EH (cell line): Measurements from ENCODE around the gene CBY3.
"Not testable (repeated sequence)": the region's sequence is repeated elsewhere in the genome, so short reads cannot be mapped to it uniquely, and the experiment has no call there.

Experiments
- DNase-seq: peaks from one replicate; pipeline ENCODE4 v3.0.0-alpha.2; 2015; ENCODE audit warnings: low read depth

The CBY3 gene

GRCh38 chr5:179668391-179668790 lies 12.4 kb downstream of the CBY3 start:
- peak; percentile 73 for DNase-seq

- not testable (repeated sequence) for DNase-seq
Observed at GRCh38 chr5:179661647-179662046, 19.2 kb downstream of the CBY3 start.

GRCh38 chr5:179658179-179658856 lies 22.5 kb downstream of the CBY3 start:
- DNase-seq = peak; percentile 58

GRCh38 chr5:179657302-179658178 lies 23.3 kb downstream of the CBY3 start:
- DNase-seq = not testable (repeated sequence)

GRCh38 chr5:179653135-179653534 lies 27.7 kb downstream of the CBY3 start:
- not testable (repeated sequence) for DNase-seq

GRCh38 chr5:179650245-179650644 lies 30.6 kb downstream of the CBY3 start:
- DNase-seq = not testable (repeated sequence)

GRCh38 chr5:179649166-179649703 lies 31.6 kb downstream of the CBY3 start:
- not testable (repeated sequence) for DNase-seq

- DNase-seq = no peak
Observed at GRCh38 chr5:179648410-179648809, 32.4 kb downstream of the CBY3 start.

- DNase-seq = not testable (repeated sequence)
Observed at GRCh38 chr5:179644766-179645165, 36.1 kb downstream of the CBY3 start.

GRCh38 chr5:179643141-179643920 lies 37.5 kb downstream of the CBY3 start:
- DNase-seq = not testable (repeated sequence)

- not testable (repeated sequence) for DNase-seq
Observed at GRCh38 chr5:179642626-179643025, 38.2 kb downstream of the CBY3 start.

GRCh38 chr5:179641745-179642144 lies 39.1 kb downstream of the CBY3 start:
- DNase-seq = not testable (repeated sequence)

- DNase-seq = not testable (repeated sequence)
Observed at GRCh38 chr5:179639296-179639695, 41.5 kb downstream of the CBY3 start.

GRCh38 chr5:179634370-179635172 lies 46.3 kb downstream of the CBY3 start:
- DNase-seq = not testable (repeated sequence)

GRCh38 chr5:179633501-179634369 lies 47.1 kb downstream of the CBY3 start:
- not testable (repeated sequence) for DNase-seq
